GM12874 (cell line): ENCODE data around the gene KCNIP3.

Source experiments
- CTCF ChIP-seq: IDR thresholded peaks from 2 replicates; pipeline ENCODE4 v1.5.1; 2011; ENCODE audit warnings: low read depth, mild to moderate bottlenecking, control low read depth, low read length, moderate library complexity; ENCODE audit not compliant: insufficient read depth

KCNIP3 gene

GRCh38 chr2:95336406-95336805, 39.3 kb downstream of the KCNIP3 start:
- TF ChIP-seq CTCF = no peak

- no peak for TF ChIP-seq CTCF
These were observed 40.7 kb downstream of the KCNIP3 start for GRCh38 chr2:95337829-95338228.

- TF ChIP-seq CTCF = no peak
These were observed 45.6 kb downstream of the KCNIP3 start for GRCh38 chr2:95342556-95343320.

GRCh38 chr2:95343429-95344214, 46.5 kb downstream of the KCNIP3 start:
- no peak for TF ChIP-seq CTCF

- TF ChIP-seq CTCF = no peak
These were observed 47.1 kb downstream of the KCNIP3 start for GRCh38 chr2:95344215-95344583.

GRCh38 chr2:95344656-95345055, 47.5 kb downstream of the KCNIP3 start:
- no peak for TF ChIP-seq CTCF

- TF ChIP-seq CTCF = no peak
These were observed 48.0 kb downstream of the KCNIP3 start for GRCh38 chr2:95345081-95345562.
